ENCODE results near the gene CLDN15. TPM values are rescaled to one million over a fixed set of nuclear protein-coding genes. Genes with fewer than 3 reads are reported as not detected.
"Not testable (repeated sequence)": the region's sequence is repeated elsewhere in the genome, so short reads cannot be mapped to it uniquely, and the experiment has no call there.

Gene CLDN15
- polyA plus RNA-seq (2011; rRNA removed) (2.7 and 3.7 TPM in 2 replicates), polyA minus RNA-seq (2011; rRNA and poly(A)+ RNA removed) (1.9 and 4.9 TPM in 2 replicates)

GRCh38 chr7:101237206-101238067 is at the start of gene CLDN15:
CLDN15 (minus strand) TSS chr7:101237802; CDS start chr7:101237581, 221 bp downstream.
- no peak within 1 kb of the TSS for H3K4me3 ChIP-seq (ENCODE audit: low read depth, low read length)
- POLR2A ChIA-PET: interaction anchor here (0.8 kb wide), 1 partner anchor 20 kb away, joined by 3 read pairs; the partner anchor contains the start of genes PLOD3 and ZNHIT1
- no peak for DNase-seq (ENCODE audit: low read depth)
- CTCF ChIA-PET: interaction anchor here (0.8 to 1.3 kb wide), 4 partner anchors 9 to 45 kb away, joined by 3 to 4 read pairs (median 3); no protein-coding TSS in a partner anchor
- H3K36me3 ChIP-seq (ENCODE audit: control insufficient read depth, insufficient read depth, low read length): peaks cover 25% of the 10 kb centered on the region
- no peak for TF ChIP-seq CTCF (IDR thresholded peaks at IDR 0.05; ENCODE audit: insufficient read depth, low read depth, low read length)
- no peaks in the 10 kb centered on the region for H3K27me3 ChIP-seq (ENCODE audit: control insufficient read depth, insufficient read depth, low read length)

DNA sequence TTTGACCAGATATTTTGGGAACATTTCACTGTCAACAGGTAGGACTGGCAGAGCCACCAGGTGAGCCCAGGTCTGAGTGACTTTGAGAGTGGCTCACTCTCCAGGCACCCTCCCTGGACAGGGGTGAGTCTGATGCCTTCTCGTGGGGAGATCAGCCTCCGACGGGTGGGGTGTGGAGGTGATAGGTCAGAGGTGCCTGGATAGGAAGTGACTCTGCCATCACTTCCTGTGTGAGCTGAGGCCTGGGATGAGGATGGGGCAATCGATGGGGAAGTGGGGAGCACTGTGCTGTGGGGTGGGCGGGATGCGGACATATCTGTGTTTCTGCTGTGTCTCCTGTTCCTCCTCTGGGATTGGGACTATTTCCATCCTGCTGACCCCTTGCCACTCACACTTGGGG is 49.4 kb upstream of the CLDN15 start:
- POLR2A ChIA-PET: no interaction called here

GRCh38 chr7:101285880-101286279 is 48.3 kb upstream of the CLDN15 start:
- H3K4me3 ChIP-seq (ENCODE audit: low read depth, low read length); DNase-seq (ENCODE audit: low read depth); POLR2A ChIA-PET; H3K36me3 ChIP-seq (ENCODE audit: control insufficient read depth, insufficient read depth, low read length); H3K27me3 ChIP-seq (ENCODE audit: control insufficient read depth, insufficient read depth, low read length): not testable (repeated sequence)
- CTCF ChIA-PET: interaction anchor here (10.8 kb wide), 1 partner anchor 141 kb away, joined by 97 read pairs; no protein-coding TSS in a partner anchor

More for the DNA sequence above, 49.4 kb upstream of the CLDN15 start:
- H3K27me3 ChIP-seq (ENCODE audit: control insufficient read depth, insufficient read depth, low read length): peaks cover 9% of the 10 kb centered on the region; the same call in 1 of the 2 replicates
- no peak for TF ChIP-seq CTCF (IDR thresholded peaks at IDR 0.05; ENCODE audit: insufficient read depth, low read depth, low read length)
- no peak overlapping the region for H3K4me3 ChIP-seq (ENCODE audit: low read depth, low read length)
- H3K36me3 ChIP-seq (ENCODE audit: control insufficient read depth, insufficient read depth, low read length): no peaks in the 10 kb centered on the region
- CTCF ChIA-PET: no interaction called here
- DNase-seq (ENCODE audit: low read depth): no peak

GRCh38 chr7:101285171-101285570 is 47.6 kb upstream of the CLDN15 start:
- ChIA-PET POLR2A (no interaction called here), CTCF (interaction anchor here (10.8 kb wide), 1 partner anchor 141 kb away, joined by 97 read pairs; no protein-coding TSS in a partner anchor)
- Histone ChIP-seq H3K4me3 (ENCODE audit: low read depth, low read length) (no peak overlapping the region), H3K27me3 (ENCODE audit: control insufficient read depth, insufficient read depth, low read length) (peaks cover 6% of the 10 kb centered on the region), H3K36me3 (ENCODE audit: control insufficient read depth, insufficient read depth, low read length) (no peaks in the 10 kb centered on the region)
- DNase-seq (ENCODE audit: low read depth): no peak
- no peak for TF ChIP-seq CTCF (IDR thresholded peaks at IDR 0.05; ENCODE audit: insufficient read depth, low read depth, low read length)

- CTCF ChIA-PET: interaction anchor here (0.9 to 10.8 kb wide), 4 partner anchors 37 to 136 kb away, joined by 3 to 97 read pairs (median 8); no protein-coding TSS in a partner anchor
- H3K36me3 ChIP-seq (ENCODE audit: control insufficient read depth, insufficient read depth, low read length); H3K4me3 ChIP-seq (ENCODE audit: low read depth, low read length); H3K27me3 ChIP-seq (ENCODE audit: control insufficient read depth, insufficient read depth, low read length); DNase-seq (ENCODE audit: low read depth); POLR2A ChIA-PET: not testable (repeated sequence)
Observed at GRCh38 chr7:101280912-101281311, 43.3 kb upstream of the CLDN15 start.
